Mesendoderm (in vitro differentiated cells): ENCODE data around the gene PIH1D1.

ENCODE experiments used
- DNase-seq: peaks from one replicate; pipeline ENCODE4 v3.0.0; 2013
- H2AK5ac ChIP-seq: 2 replicates; pipeline ENCODE4 v1.6.1; 2013; ENCODE audit warnings: low read length, inconsistent platforms
- H2BK120ac ChIP-seq: 2 replicates; pipeline ENCODE4 v1.6.1; 2013; ENCODE audit warnings: low read depth, mild to moderate bottlenecking, low read length, moderate library complexity, mixed read lengths
- H2BK15ac ChIP-seq: replicated peaks from 2 replicates; pipeline ENCODE4 v1.6.1; 2013; ENCODE audit warnings: low read depth, mild to moderate bottlenecking, moderate library complexity
- H2BK5ac ChIP-seq: 2 replicates; pipeline ENCODE4 v1.6.1; 2013; ENCODE audit warnings: low read length, inconsistent platforms
- H3K18ac ChIP-seq: 2 replicates; pipeline ENCODE4 v1.6.1; 2013; ENCODE audit warnings: mild to moderate bottlenecking, low read length, mixed read lengths
- H3K23ac ChIP-seq: one replicate; pipeline ENCODE4 v1.6.1; 2013; ENCODE audit warnings: low read length
- H3K27ac ChIP-seq: 2 replicates; pipeline ENCODE4 v1.5.1; 2013; ENCODE audit warnings: low read depth, mild to moderate bottlenecking, inconsistent platforms, low read length, moderate library complexity
- H3K27me3 ChIP-seq: 2 replicates; pipeline ENCODE4 v1.6.1; 2013; ENCODE audit warnings: low read length, control low read depth, mild to moderate bottlenecking, inconsistent platforms; ENCODE audit not compliant: insufficient read depth, poor library complexity
- H3K36me3 ChIP-seq: 2 replicates; pipeline ENCODE4 v1.6.1; 2013; ENCODE audit warnings: low read length, inconsistent platforms; ENCODE audit not compliant: control insufficient read depth, insufficient read depth
- H3K4ac ChIP-seq: one replicate; pipeline ENCODE4 v1.6.1; 2013; ENCODE audit warnings: low read depth, mild to moderate bottlenecking, low read length, moderate library complexity
- H3K4me1 ChIP-seq: 2 replicates; pipeline ENCODE4 v1.6.1; 2013; ENCODE audit warnings: low read depth, low read length, inconsistent platforms; ENCODE audit not compliant: control insufficient read depth
- H3K4me2 ChIP-seq: 2 replicates; pipeline ENCODE4 v1.6.1; 2013; ENCODE audit warnings: low read length
- H3K4me3 ChIP-seq: 2 replicates; pipeline ENCODE4 v1.5.1; 2013; ENCODE audit warnings: mild to moderate bottlenecking, low read length
- H3K56ac ChIP-seq: one replicate; pipeline ENCODE4 v1.6.1; 2013; ENCODE audit warnings: low read length
- H3K79me1 ChIP-seq: 2 replicates; pipeline ENCODE4 v1.6.1; 2013; ENCODE audit warnings: low read length, inconsistent platforms
- H3K79me2 ChIP-seq: 2 replicates; pipeline ENCODE4 v1.6.1; 2013; ENCODE audit warnings: mild to moderate bottlenecking, low read length; ENCODE audit not compliant: control insufficient read depth, insufficient read depth
- H3K9ac ChIP-seq: 2 replicates; pipeline ENCODE4 v1.6.1; 2013; ENCODE audit warnings: low read length, inconsistent platforms
- H4K5ac ChIP-seq: one replicate; pipeline ENCODE4 v1.6.1; 2013; ENCODE audit warnings: low read length
- H4K8ac ChIP-seq: one replicate; pipeline ENCODE4 v1.6.1; 2013; ENCODE audit warnings: low read depth, mild to moderate bottlenecking, control low read depth, low read length, moderate library complexity
- WGBS: extraction: QIAGEN DNeasy Blood & Tissue Kit; methylation state at CpG from one replicate; pipeline ENCODE4 v1.1.7; 2013; ENCODE audit warnings: low lambda C conversion rate, missing lambda C conversion rate; ENCODE audit not compliant: insufficient coverage; ENCODE audit errors: extremely low coverage; 5-methylcytosine and 5-hydroxymethylcytosine counted together

The PIH1D1 gene

GRCh38 chr19:49442354-49442753 lies 9.3 kb downstream of the PIH1D1 start:
- no peak overlapping the region for H4K8ac ChIP-seq
- peaks cover 2% of the 10 kb centered on the region for H3K4me1 ChIP-seq
- peaks cover 3% of the 10 kb centered on the region for H3K36me3 ChIP-seq
- WGBS = no CpG with 5 or more reads among the region's 11 CpGs
- H2BK5ac ChIP-seq = no peak overlapping the region
- H2BK15ac ChIP-seq = no peak overlapping the region
- no peak overlapping the region for H3K23ac ChIP-seq
- H3K79me2 ChIP-seq = no peaks in the 10 kb centered on the region
- peak overlapping the region; percentile 18 for H3K56ac ChIP-seq
- H3K4me2 ChIP-seq = peak overlapping the region; percentile 35
- H2BK120ac ChIP-seq = no peak overlapping the region
- H3K79me1 ChIP-seq = no peaks in the 10 kb centered on the region
- H2AK5ac ChIP-seq = no peak overlapping the region
- H3K18ac ChIP-seq = no peak overlapping the region
- H3K9ac ChIP-seq = no peak overlapping the region
- H3K27me3 ChIP-seq = peaks cover 33% of the 10 kb centered on the region
- H3K4ac ChIP-seq = no peak overlapping the region
- no peak overlapping the region for H4K5ac ChIP-seq
- no peak overlapping the region for H3K27ac ChIP-seq
- DNase-seq = no peak
- H3K4me3 ChIP-seq = no peak overlapping the region

- Histone ChIP-seq H2BK15ac (no peak overlapping the region), H3K27me3 (peaks cover 34% of the 10 kb centered on the region)
Measured at GRCh38 chr19:49441960-49442350, 9.7 kb downstream of the PIH1D1 start.

GRCh38 chr19:49441210-49441959 lies 10.2 kb downstream of the PIH1D1 start, which contains the start of gene SLC17A7:
Gene SLC17A7 (minus strand): TSS chr19:49441527. CDS start chr19:49441379, 148 bp downstream.
- H2AK5ac ChIP-seq = no peak within 1 kb of the TSS
- peaks cover 36% of the 10 kb centered on the region for H3K27me3 ChIP-seq
- no peak within 1 kb of the TSS for H3K4me3 ChIP-seq
- peak within 1 kb of the TSS; percentile 35 for H3K4me2 ChIP-seq
- H3K27ac ChIP-seq = no peak within 1 kb of the TSS
- H3K4me1 ChIP-seq = peaks cover 2% of the 10 kb centered on the region
- H4K8ac ChIP-seq = no peak within 1 kb of the TSS
- no peak within 1 kb of the TSS for H2BK5ac ChIP-seq
- no peaks in the 10 kb centered on the region for H3K79me2 ChIP-seq
- H3K56ac ChIP-seq = peak within 1 kb of the TSS; percentile 18
- H2BK15ac ChIP-seq = no peak within 1 kb of the TSS
- H3K23ac ChIP-seq = no peak within 1 kb of the TSS
- no CpG with 5 or more reads among the region's 56 CpGs for WGBS
- H2BK120ac ChIP-seq = no peak within 1 kb of the TSS
- no peaks in the 10 kb centered on the region for H3K79me1 ChIP-seq
- peak; percentile 68 for DNase-seq
- H3K18ac ChIP-seq = no peak within 1 kb of the TSS
- no peaks in the 10 kb centered on the region for H3K36me3 ChIP-seq
- H3K4ac ChIP-seq = no peak within 1 kb of the TSS
- no peak within 1 kb of the TSS for H3K9ac ChIP-seq
- H4K5ac ChIP-seq = no peak within 1 kb of the TSS

More at GRCh38 chr19:49441960-49442350, 9.7 kb downstream of the PIH1D1 start:
- H4K8ac ChIP-seq = no peak overlapping the region
- no peak overlapping the region for H3K4ac ChIP-seq
- no peaks in the 10 kb centered on the region for H3K79me2 ChIP-seq
- H3K4me3 ChIP-seq = no peak overlapping the region
- no peak overlapping the region for H2AK5ac ChIP-seq
- no peak for DNase-seq
- peaks cover 3% of the 10 kb centered on the region for H3K36me3 ChIP-seq
- H3K18ac ChIP-seq = no peak overlapping the region
- H3K56ac ChIP-seq = no peak overlapping the region
- H3K79me1 ChIP-seq = no peaks in the 10 kb centered on the region
- no peak overlapping the region for H2BK120ac ChIP-seq
- no peak overlapping the region for H4K5ac ChIP-seq
- H3K4me2 ChIP-seq = no peak overlapping the region
- peaks cover 2% of the 10 kb centered on the region for H3K4me1 ChIP-seq
- WGBS = no CpG with 5 or more reads among the region's 14 CpGs
- no peak overlapping the region for H3K9ac ChIP-seq
- H2BK5ac ChIP-seq = no peak overlapping the region
- no peak overlapping the region for H3K23ac ChIP-seq
- H3K27ac ChIP-seq = no peak overlapping the region

GRCh38 chr19:49440439-49441209 lies 11.0 kb downstream of the PIH1D1 start:
- no peaks in the 10 kb centered on the region for H3K79me1 ChIP-seq
- no peaks in the 10 kb centered on the region for H3K79me2 ChIP-seq
- no peak overlapping the region for H2BK5ac ChIP-seq
- no peak overlapping the region for H3K4ac ChIP-seq
- peaks cover 36% of the 10 kb centered on the region for H3K27me3 ChIP-seq
- H3K27ac ChIP-seq = no peak overlapping the region
- H2AK5ac ChIP-seq = no peak overlapping the region
- DNase-seq = no peak
- H2BK15ac ChIP-seq = no peak overlapping the region
- H3K18ac ChIP-seq = no peak overlapping the region
- H3K23ac ChIP-seq = no peak overlapping the region
- H3K4me1 ChIP-seq = peaks cover 2% of the 10 kb centered on the region
- no peak overlapping the region for H3K4me3 ChIP-seq
- WGBS = no CpG with 5 or more reads among the region's 19 CpGs
- no peak overlapping the region for H4K8ac ChIP-seq
- H3K36me3 ChIP-seq = no peaks in the 10 kb centered on the region
- H3K56ac ChIP-seq = no peak overlapping the region
- H4K5ac ChIP-seq = no peak overlapping the region
- no peak overlapping the region for H3K4me2 ChIP-seq
- H2BK120ac ChIP-seq = no peak overlapping the region
- no peak overlapping the region for H3K9ac ChIP-seq

GRCh38 chr19:49439836-49440235 lies 11.8 kb downstream of the PIH1D1 start:
- no peak overlapping the region for H3K56ac ChIP-seq
- H3K18ac ChIP-seq = no peak overlapping the region
- no peak overlapping the region for H3K23ac ChIP-seq
- no peaks in the 10 kb centered on the region for H3K36me3 ChIP-seq
- no peaks in the 10 kb centered on the region for H3K79me1 ChIP-seq
- no peak for DNase-seq
- H3K27me3 ChIP-seq = peaks cover 36% of the 10 kb centered on the region
- H2BK120ac ChIP-seq = no peak overlapping the region
- WGBS = no CpG with 5 or more reads among the region's 6 CpGs
- no peak overlapping the region for H3K9ac ChIP-seq
- no peak overlapping the region for H3K4me3 ChIP-seq
- H3K79me2 ChIP-seq = no peaks in the 10 kb centered on the region
- no peak overlapping the region for H4K5ac ChIP-seq
- H3K4me1 ChIP-seq = peaks cover 2% of the 10 kb centered on the region
- H2BK15ac ChIP-seq = no peak overlapping the region
- H3K27ac ChIP-seq = no peak overlapping the region
- H2AK5ac ChIP-seq = no peak overlapping the region
- no peak overlapping the region for H2BK5ac ChIP-seq
- H3K4ac ChIP-seq = no peak overlapping the region
- no peak overlapping the region for H3K4me2 ChIP-seq
- H4K8ac ChIP-seq = no peak overlapping the region
